Transverse colon (tissue), 4 donors: Measurements from ENCODE around the gene LMO1.

Experiments used
- CTCF ChIP-seq, 5 experiments: fragments of 200-600 bp in 3 of 5; fragments of 450-650 bp in 2 of 5; sonication (generic) in 3 of 5; IDR thresholded peaks; 1 replicate in 2 of 5; 2 replicates in 3 of 5; pipeline ENCODE4 v1.5.1; 2016 to 2017; ENCODE audit warnings: antibody characterized with exemption in 5 of 5, inconsistent platforms in 3 of 5, mild to moderate bottlenecking in 2 of 5, moderate library complexity in 1 of 5
- EP300 ChIP-seq: sonication (generic); formaldehyde crosslinking; IDR thresholded peaks from one replicate; pipeline ENCODE4 v1.6.1; 2017; ENCODE audit warnings: antibody characterized with exemption, low read depth
- POLR2A ChIP-seq: fragments of 450-650 bp; IDR thresholded peaks from one replicate; pipeline ENCODE4 v1.6.1; 2016; ENCODE audit warnings: antibody characterized with exemption, mild to moderate bottlenecking, moderate library complexity
- POLR2AphosphoS5 ChIP-seq, 3 donors: sonication (generic); formaldehyde crosslinking; IDR thresholded peaks; one replicate each; pipeline ENCODE4 v1.6.1; 2016; ENCODE audit warnings: antibody characterized with exemption in 3 of 3

GRCh38 chr11:8296872-8297271, 33.2 kb upstream of the LMO1 start:
- TF ChIP-seq CTCF (IDR thresholded peaks at IDR 0.05) = no peak
- no peak for TF ChIP-seq EP300
- no peak for TF ChIP-seq POLR2A
- no peak for TF ChIP-seq POLR2AphosphoS5 (IDR thresholded peaks at IDR 0.05)
